GM18861 (cell line): ENCODE measurements around the gene TBC1D19.
"Not testable (repeated sequence)": the region's sequence is repeated elsewhere in the genome, so short reads cannot be mapped to it uniquely, and the experiment has no call there.

ENCODE experiments used
- ATAC-seq: cut with Tn5 transposase; IDR thresholded peaks from one replicate; pipeline ENCODE4 v1.9.1; 2021; ENCODE audit not compliant: unreplicated experiment

Gene TBC1D19, protein sequence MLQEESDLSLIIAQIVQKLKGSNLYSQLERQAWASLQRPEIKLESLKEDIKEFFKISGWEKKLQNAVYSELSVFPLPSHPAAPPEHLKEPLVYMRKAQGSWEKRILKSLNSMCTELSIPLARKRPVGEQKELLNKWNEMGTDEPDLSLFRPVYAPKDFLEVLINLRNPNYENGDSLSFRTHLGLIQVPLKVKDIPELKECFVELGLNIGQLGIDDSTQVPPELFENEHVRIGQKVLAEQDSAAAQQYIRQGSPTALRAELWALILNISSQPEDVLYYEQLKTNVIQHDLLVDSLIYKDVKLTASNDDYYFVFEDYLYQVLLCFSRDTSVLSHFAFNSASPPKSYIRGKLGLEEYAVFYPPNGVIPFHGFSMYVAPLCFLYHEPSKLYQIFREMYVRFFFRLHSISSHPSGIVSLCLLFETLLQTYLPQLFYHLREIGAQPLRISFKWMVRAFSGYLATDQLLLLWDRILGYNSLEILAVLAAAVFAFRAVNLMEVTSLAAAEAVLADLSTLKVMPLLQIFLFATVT

DNA sequence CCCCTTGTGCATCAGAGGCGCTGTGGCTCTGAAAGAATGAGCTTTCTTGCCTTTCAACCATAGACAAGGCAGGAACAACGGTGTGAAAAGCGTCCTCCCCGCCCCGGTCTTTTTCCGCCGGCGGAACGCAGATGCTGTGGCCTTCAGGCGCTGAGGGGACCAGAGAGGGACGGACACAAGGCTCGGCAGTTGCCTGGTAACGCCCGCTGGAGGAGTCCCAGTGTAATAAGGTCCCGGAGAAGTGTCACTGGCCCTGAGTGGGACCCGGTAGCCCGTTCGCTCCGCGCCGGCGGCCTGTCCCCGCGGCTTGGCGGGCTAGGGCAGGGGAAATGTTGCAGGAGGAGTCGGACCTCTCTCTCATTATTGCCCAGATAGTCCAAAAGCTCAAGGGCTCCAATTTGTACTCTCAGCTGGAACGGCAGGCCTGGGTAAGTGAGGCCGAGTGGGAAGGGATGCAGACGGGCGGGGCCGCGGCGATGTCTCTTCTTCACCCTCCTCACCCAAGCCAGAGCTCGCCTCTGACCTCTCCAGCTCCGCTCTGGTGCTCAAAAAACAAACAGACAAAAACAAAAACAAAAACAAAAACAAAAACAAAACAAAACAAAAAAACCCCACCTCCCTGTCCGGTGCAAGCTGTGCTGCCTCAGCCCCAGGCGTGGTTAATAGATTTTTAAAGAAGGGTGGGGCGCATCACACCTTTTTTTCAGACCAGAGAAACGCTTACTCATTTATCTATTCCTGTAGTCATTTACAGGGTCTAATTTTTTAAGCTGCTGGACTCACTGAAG is at the start of gene TBC1D19:
TSS of gene TBC1D19 (plus strand) at position 220 of the 788 bp plus-strand sequence. CDS start at position 330, 110 bp downstream.
- ATAC-seq: peak; percentile 100

DNA sequence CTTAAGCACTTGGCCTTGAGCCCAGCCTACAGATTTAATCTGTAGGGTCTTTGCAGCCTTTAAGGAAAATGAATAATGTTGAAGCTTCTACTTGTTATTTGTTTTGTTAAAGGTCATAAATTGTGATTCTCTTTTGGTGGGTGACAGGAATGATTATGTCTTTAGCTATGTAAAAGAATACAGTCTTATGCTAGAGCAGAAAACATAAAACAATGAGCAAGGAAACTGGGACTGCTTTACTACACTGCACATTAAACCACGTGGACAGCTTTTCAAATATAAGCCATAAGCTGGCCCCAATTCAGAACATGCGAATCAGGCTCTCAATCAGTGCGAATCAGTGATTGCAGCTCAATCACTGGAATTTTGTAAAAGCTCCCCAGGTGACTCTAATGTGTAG is 40.9 kb upstream of the TBC1D19 start:
- ATAC-seq: no peak

DNA sequence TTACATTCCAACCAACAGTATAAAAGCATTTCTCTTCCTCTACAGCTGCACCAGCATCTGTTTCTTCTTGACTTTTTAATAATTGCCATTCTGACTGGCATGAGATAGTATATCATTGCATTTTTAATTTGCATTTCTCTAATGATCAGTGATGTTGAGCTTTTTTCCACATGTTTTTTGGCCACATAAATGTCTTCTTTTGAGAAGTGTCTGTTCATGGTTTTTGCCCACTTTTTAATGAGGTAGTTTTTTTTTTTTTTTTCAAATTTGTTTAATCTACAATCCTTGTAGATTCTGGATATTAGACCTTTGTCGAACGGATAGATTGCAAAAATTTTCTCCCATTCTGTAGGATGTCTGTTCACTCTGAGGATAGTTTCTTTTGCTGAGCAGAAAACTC is 39.5 kb upstream of the TBC1D19 start:
- no peak for ATAC-seq

DNA sequence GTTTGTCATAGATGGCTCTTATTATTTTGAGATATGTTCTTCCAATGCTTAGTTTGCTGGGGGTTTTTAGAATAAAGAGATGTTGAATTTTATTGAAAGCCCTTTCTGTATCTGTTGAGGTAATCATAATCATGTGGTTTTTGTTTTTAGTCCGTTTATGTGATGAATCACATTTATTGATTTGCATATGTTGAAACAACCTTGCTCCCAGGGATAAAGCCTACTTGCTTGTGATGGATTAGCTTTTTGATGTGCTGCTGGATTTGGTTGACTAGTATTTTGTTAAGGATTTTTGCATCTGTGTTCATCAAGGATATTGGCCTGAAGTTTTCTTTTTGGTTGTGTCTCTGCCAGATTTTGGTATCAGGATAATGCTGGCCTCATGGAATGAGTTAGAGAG is 35.5 kb upstream of the TBC1D19 start:
- not testable (repeated sequence) for ATAC-seq

DNA sequence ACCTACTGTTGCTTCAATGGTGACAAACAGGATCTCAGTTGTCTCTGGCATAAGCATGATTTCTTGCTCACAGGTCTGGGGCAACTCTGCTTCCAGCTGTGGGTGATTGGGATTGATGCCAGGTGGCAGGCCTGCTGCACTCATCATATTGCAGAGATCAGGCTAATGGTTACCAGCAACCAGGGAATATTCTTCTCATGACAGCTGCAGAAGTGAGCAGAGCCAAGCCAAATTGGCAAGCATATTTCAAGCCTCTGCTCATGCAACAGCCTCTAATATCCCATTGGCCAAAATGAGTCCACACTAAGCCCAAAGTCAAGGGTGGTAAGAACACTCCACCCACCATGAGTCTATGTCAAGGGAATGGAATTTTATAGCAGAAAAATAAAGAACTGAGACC is 26.7 kb upstream of the TBC1D19 start:
- ATAC-seq: no peak

DNA sequence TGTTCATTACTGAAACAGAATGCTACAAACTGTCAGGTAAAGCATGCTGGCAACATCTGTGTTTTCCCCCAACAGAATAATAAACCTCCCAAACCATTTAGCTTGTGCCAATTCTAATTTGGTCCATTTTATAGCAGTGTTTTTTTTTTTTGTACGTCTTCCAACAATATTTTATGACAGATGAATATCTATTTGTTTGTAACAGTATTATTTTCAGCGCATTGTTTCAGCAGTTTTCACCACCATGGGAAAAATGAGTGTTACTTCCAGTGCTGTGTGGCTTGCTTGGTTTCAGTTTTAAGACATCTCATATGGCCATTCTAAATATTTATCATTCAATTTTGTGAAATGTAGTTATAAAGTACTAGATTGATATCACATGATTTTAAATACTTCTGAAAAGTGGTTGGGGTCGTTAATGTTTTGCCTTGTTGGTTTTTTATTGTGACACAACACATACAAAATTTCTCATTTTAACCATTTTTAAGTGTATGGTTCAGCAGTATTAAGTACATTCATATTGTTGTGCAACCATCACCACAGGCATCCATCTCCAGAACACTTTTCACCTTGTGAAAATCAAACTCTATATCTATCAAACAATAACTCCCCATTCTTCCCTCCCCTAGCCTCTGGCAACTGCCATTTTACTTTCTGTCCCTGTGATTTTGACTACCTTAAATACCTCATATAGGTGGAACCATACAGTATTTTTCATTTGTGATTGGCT is 25.6 kb upstream of the TBC1D19 start:
- ATAC-seq: no peak

DNA sequence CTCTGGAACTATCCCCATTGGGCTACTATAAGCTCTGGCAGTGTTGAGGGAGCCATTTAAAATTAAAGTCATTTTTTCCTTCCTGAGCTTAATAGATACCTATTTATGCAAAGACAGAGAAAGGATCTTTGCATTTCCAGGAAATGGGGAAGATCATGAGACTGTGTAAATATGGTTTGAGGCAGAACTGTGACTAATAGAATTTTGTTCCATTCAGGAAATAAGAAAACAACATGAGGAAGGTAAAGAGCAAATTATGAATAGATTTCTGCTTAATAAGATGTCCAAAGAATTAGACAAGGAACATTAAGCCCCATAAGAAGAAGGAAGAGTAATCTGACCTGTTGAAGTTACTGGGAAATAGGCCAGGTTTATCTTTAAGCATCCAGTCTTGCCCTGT is 17.8 kb upstream of the TBC1D19 start:
- no peak for ATAC-seq

DNA sequence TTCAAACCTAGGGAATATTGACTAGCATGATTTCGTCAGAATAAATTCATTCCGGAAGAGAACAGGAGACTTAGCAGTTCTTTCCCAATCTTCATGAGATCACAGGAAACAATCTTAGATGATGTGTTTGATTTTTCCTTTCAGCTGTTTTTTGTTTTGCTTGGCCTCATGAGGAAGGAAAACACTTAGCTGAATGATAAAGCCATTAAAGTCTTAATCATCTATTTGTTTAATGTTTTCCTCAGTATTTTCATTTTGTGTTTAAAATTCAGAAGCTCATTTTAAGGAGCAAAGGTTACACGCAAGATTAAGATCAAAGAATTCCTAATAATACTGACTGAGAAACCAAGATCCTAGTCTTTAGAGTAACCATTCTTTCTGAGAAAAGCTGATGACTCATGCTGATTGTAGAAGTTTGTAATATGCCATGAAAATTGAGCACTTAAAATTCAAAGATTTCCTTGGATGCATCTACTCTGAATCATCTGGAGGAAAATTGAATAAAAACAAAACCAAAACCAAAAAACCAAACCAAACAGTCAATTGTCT is 15.4 kb upstream of the TBC1D19 start:
- no peak for ATAC-seq

DNA sequence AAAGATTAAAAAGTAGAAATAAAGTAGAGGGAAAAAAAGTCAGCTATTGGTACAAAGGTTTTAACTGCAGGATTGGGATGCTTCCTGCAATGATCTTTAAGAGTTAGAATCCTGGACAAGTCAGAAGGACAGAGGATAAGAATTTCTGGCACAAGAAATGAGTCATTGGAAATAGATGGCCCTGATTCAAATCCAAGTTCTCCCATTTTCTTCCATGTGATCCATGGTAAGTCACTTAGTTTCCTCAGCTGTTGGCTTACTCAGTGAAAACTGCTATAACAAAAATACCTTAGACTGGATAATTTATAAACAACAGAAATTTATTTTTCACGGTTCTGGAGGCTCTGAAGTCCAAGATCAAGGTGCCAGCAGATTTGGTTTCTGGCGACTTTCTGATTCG is 13.3 kb upstream of the TBC1D19 start:
- ATAC-seq: no peak

DNA sequence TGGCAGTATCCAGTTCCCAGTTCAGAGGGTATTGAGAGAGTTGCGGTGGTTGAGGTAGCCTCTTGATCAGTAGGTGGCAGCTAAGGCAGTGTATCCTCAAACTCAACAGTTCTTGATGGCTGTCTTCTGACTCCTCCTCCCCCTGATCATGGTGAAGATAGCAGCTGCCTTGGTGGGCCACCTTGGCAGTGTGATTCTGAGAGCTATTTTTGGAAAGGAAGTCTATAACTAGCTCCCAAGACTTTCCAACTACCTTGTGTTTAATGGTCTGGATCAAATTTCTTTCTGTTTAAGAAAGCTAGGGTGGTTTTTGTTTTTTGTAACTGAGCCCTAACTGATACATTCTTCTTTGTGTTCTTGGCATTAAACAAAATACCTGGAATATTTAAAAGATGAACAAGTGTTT is 10.5 kb upstream of the TBC1D19 start:
- no peak for ATAC-seq

DNA sequence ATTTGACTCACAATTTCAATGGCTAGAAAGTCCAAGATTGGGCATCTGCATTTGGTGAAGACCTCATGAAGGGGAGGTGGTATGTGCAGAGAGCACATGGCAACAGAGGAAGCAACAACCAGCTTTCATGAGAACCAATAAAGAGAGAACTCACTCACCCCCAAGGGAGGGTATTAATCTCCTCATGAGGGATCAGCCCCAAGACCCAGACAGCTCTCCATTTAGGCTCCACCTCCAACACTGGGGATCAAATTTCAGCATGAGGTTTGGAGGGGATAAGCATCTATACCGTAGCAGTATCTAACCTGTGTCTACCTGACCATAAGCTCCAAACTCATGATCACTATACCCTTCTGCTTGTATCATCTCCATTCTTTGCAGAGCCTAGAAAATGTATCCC is 9.3 kb upstream of the TBC1D19 start:
- no peak for ATAC-seq

DNA sequence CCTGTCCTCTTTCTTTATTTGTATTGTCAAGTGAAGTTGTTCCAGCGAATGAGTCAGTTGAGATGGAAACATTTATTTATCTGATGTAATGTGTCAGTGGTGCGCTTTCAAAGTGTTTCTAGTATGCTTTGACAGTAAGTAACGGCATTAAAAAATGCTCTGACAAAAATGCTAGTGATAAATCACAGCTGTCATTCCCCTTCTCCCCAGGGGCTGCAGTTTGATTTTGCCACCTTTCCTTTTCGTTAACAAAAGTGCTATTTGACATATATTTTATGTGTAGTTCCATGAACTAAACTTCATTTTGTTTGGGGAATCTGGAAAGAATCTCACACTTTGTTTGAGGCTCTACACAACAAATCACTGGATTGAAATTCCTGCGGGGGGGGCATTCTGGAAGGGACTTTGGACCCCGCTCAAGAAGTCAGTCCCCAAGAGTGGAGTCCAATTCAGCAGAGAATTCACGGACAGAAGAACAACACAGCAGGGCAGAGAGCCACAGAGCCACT is 7.6 kb upstream of the TBC1D19 start:
- ATAC-seq: no peak

DNA sequence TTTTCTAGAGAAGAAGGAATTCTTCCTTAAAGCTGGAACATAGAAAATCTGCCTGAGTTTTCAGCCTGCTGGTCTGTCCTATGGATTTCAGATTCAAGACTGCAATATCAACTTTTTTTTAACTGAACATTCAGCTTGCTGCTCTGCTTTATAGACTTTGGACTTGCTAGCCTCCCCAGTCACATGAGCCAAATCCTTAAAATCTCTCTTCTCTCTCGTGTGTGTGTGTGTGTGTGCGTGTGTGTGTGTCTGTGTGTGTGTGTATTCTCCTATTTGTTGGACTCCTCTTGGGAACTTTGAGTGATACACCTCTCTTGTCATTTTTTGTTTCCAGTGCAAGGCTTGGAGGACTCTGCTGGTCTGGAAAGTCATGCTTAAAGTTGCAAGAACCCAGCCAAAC is 6.8 kb upstream of the TBC1D19 start:
- ATAC-seq: no peak

DNA sequence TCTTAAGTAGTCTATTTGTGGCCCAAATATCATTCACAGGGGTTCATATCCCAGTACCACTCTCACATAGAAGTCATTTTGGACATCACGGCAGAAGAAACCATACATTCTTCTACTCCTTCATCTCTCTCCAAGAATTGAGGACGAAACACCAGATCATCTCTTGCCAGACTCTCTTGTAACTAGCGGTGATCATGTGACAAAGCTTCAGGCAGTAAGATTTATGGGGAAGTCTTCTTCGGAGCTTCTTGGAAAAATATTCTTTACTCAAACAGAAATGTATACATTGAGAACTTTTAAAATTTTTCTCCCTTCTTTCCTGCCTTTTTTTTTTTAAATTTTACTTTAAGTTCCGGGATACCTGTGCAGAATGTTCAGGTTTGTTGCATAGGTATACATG is 4.7 kb upstream of the TBC1D19 start:
- no peak for ATAC-seq

DNA sequence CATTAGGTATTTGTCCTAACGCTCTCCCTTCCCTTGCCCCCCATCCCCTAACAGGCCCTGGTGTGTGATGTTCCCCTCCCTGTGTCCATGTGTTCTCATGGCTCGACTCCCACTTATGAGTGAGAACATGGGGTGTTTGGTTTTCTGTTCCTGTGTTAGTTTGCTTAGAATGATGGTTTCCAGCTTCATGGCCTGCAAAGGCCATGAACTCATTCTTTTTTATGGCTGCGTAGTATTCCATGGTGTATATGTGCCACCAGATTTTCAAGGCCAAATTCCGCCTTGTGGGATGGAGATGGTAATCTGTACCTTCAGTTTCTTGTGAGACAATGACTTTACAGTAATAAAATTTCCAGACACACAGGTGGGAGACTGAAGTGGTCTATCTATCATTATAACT is 2.5 kb upstream of the TBC1D19 start:
- ATAC-seq: not testable (repeated sequence)

DNA sequence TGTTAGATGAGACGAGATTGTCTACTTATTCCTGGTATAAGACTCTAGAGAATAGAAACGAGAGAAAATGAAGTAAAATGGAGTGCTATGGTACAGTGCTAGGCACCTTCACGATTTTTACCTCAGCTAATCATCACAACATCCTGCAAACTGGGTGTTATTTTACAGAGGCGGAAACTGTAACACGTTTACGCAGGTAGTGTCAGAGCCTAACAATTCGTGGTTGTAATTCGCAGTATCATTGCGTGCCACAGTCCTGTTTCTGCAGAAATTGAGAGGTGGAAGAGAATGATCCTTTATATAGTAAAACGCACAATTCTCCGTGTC is 383 bp upstream of the TBC1D19 start:
- peak; percentile 43 for ATAC-seq

DNA sequence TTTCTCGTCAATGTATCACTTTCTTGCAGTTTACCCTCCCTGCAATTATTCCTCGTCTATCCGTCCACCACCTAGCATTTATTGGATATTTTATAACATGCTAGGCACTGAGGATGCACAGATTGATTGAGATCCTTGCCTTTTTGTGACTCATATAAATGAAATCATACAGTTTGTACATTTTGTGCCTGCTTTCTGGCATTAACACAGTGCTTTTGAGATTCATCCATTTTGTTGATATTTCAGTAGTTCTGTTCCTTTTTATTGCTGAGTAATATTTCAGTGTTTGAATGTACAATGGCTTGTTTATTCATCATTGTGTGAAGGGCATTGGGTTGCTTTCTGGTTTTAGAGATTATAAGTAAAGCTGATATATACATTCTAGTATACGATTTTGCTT is 841 bp downstream of the TBC1D19 start:
- ATAC-seq: no peak

DNA sequence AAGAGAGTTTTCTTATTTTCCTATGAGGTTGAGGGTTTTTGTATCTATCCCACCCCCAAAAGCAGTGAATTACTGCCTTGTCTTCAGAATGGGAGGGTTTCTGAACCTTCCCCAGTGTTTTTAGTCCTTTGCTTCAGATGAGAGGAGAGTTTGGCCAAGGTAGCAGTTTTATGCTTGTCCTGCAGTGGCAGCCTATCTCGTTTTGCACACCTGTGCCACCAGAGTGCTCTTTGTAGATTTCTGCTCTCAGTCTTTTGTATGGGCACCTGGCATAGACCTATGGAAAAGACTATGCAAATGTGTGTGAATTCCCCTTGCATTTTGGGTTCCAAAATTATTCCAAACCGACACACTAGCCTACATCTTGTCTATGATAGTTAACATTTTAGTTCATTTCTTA is 5.8 kb downstream of the TBC1D19 start:
- ATAC-seq: no peak

DNA sequence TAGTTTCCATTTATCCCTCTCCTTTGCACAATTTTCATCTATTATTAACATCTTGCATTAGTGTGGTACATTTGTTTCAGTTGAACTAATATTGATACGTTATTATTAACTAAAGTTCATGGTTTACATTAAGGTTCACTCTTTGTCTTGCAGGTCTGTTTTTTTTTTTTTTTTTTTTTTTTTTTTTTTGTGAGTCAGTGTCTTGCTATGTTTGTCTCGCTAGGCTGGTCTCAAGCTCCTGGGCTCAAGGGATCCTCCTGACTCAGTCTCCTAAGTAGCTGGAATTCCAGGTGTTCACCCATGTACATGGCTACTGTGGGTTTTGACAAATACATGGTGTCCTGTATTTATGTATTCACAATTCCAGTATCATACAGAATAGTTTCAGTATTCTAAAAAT is 6.8 kb downstream of the TBC1D19 start:
- ATAC-seq: no peak

DNA sequence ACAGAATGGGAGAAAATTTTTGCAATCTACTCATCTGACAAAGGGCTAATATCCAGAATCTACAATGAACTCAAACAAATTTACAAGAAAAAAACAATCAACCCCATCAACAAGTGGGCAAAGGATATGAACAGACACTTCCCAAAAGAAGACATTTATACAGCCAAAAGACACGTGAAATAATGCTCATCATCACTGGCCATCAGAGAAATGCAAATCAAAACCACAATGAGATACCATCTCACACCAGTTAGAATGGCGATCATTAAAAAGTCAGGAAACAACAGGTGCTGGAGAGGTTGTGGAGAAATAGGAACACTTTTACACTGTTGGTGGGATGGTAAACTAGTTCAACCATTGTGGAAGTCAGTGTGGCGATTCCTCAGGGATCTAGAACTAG is 9.7 kb downstream of the TBC1D19 start:
- not testable (repeated sequence) for ATAC-seq

DNA sequence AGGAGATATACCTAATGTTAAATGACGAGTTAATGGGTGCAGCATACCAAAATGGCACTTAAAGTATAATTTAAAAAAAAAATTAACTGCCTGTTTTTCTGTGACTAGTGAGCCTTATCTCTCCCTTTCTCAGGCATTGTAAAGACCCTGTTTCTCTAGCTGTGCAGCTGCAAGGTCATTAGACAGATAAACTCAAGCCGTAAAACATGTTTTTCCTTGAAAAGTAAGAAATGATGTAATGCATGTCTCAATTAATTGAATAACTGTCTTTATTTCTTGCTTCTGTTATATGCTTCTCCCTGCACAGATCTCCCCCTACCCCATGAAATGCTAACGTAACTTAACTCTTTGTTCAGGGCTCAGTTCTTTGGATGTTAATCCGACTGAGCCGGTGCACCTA is 10.5 kb downstream of the TBC1D19 start:
- ATAC-seq: no peak
